GM18505 (cell line): ENCODE results near the gene DCAF6.

Experiments
- ATAC-seq: cut with Tn5 transposase; IDR thresholded peaks from one replicate; pipeline ENCODE4 v1.9.1; 2021; ENCODE audit not compliant: unreplicated experiment
- POLR2A ChIP-seq: IDR thresholded peaks from 4 replicates; pipeline ENCODE4 v1.6.1; 2011; ENCODE audit warnings: borderline replicate concordance; ENCODE audit not compliant: insufficient read depth, insufficient read length; ENCODE audit errors: extremely low read depth

DCAF6 gene

DNA sequence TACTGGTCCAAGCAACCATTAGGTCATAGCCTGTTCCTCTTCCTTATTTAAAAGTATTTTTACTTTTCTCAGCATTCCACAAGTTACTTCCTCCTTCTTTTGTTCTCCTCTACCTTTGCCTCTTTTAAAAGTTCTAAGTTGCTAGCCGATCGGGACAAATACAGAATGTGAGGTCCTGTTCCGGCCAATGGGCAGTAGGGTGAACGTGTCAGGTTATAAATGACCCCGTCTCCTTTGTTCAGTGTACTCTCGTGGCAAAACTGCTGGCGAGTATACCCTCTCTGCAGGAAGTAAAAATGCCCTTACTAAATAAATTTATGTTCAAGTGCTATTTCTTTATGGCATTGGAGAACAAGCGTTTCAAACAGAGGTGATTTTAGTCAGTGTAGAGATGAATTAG lies 25.1 kb upstream of the DCAF6 start:
- no peak for TF ChIP-seq POLR2A
- no peak for ATAC-seq

- ATAC-seq, result no peak
- TF ChIP-seq POLR2A, result no peak
Measured at GRCh38 chr1:167912294-167912693, 24.2 kb upstream of the DCAF6 start.

GRCh38 chr1:167913895-167914496 lies 22.5 kb upstream of the DCAF6 start, which contains the start of gene ADCY10:
Gene ADCY10 (minus strand): TSS chr1:167914134. CDS start chr1:167905140, 8,994 bp downstream.
- TF ChIP-seq POLR2A, result no peak
- no peak for ATAC-seq

- no peak for ATAC-seq
- no peak for TF ChIP-seq POLR2A
Measured at GRCh38 chr1:167915569-167915968, 20.9 kb upstream of the DCAF6 start.

DNA sequence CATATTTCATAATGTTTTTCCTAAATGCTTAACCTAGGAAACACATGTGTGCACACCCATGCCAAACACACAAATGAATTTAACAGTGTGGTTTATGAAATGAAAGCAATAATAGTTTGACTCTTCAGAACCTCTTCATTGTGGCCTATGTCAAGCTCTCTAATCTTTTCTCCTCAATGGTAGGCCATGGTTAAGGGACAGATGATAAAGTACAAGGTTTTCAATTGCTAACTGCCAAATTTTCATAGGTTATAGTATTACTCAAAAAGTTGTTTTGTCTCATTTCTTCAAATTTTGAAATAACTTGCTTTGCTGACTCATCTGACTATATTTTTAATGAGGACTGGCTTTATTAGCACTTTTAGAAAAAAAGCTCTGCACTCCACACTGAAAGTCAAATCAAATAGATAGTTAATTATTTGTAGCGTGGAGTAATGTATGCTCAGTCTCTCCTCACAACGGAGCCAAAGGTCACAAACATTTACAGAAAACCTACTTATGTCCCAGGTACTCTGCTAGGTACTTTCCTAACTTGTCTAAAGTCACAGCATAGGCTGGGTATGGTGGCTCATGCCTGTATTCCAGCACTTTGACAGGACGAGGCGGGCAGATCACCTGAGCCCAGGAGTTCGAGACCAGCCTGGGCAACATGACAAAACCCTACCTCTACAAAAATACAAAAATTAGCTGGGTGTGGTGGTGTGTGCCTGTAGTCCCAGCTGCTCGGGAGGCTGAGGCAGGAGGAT lies 19.5 kb upstream of the DCAF6 start:
- no peak for TF ChIP-seq POLR2A
- ATAC-seq, result no peak

DNA sequence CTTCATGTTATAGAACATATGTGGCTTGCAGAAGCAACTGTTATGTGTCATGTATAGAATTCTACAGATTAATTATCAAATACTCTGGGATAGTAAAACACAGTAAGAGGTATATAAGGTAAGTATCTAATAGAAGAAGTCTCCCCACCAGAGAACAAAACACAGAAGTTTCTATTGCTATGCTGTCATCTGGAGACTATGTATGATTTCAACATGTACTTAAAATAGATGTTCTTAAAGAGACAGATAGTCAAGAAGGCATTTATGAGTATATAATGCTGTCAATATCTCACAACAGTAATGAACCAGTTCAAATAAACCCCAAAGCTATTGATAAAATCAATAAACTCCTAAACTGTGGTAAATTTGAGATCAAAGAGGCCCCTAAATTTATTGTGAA lies 14.5 kb upstream of the DCAF6 start:
- TF ChIP-seq POLR2A, result no peak
- ATAC-seq, result no peak

GRCh38 chr1:167922611-167923074 lies 13.8 kb upstream of the DCAF6 start:
- TF ChIP-seq POLR2A, result no peak
- ATAC-seq, result no peak

GRCh38 chr1:167923324-167924056 lies 13.0 kb upstream of the DCAF6 start:
- TF ChIP-seq POLR2A, result no peak
- ATAC-seq, result no peak

- no peak for TF ChIP-seq POLR2A
- ATAC-seq, result no peak
Measured at GRCh38 chr1:167924102-167924501, 12.4 kb upstream of the DCAF6 start.

GRCh38 chr1:167924543-167925231 lies 11.8 kb upstream of the DCAF6 start:
- TF ChIP-seq POLR2A, result no peak
- no peak for ATAC-seq

- ATAC-seq, result no peak
- no peak for TF ChIP-seq POLR2A
Measured at GRCh38 chr1:167926486-167926997, 9.9 kb upstream of the DCAF6 start.

DNA sequence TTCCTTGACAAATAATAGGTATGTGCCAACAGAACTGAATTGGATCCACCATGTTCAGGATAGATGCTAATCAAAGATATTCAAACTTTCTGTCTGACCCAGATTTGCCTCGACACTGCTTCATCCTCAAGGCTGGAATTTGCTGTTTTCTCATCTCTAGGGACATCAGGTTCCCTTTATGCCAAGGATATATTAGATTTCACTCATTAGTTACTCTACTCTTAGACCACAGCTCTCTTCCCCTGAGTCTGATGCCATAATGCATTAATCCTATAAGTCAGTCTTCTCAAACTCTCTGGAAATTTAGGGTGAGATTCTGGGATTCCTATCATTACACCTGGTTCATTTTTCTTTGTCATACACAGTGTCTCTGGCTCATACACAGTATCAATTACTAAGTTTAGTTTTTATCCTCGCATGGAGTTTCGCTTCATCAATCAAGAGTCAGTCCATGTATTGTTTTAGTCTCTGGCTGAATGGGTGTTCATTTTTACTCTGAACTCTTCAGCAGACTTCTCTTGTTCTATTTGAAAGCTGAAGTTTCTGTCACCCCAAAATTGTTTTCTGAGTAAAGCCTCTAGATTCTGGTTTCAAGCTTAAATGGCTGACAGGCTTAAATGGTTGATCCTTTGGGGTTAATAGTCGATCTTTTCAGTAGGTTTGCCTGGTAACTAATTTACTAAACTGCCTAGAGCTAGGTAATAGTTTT lies 9.3 kb upstream of the DCAF6 start:
- ATAC-seq, result no peak
- TF ChIP-seq POLR2A, result no peak
